Caki2 (cell line): ENCODE measurements around the gene GLIS1. TPM values are rescaled to one million over a fixed set of nuclear protein-coding genes. Genes with fewer than 3 reads are reported as not detected.
"Not testable (repeated sequence)": the region's sequence is repeated elsewhere in the genome, so short reads cannot be mapped to it uniquely, and the experiment has no call there.

ENCODE experiments used
- DNase-seq: peaks from one replicate; pipeline ENCODE4 v3.0.0-alpha.2; 2015; ENCODE audit warnings: low read depth
- in situ Hi-C: cut with HindIII; loops from 2 replicates; pipeline ENCODE4 v1.10.0; 2016; ENCODE audit warnings: low sequenced_read_pairs, low pct_unique_long_range_greater_than_20kb, mixed read lengths
- total RNA-seq: library from RNA; depleted of rRNA; stranded (reverse); fragments of >200 nt; shearing (Covaris generic); gene quantifications from 2 replicates; pipeline ENCODE4 v1.2.3, GENCODE V29; 2014; ENCODE audit warnings: low replicate concordance

The GLIS1 gene
- total RNA-seq, 1 experiment from 2014 or later, result 0.03 TPM

GRCh38 chr1:53556657-53557227 is 182.2 kb downstream of the GLIS1 start:
- DNase-seq, result no peak
- in situ Hi-C loops, result no loop called here

- in situ Hi-C loops, DNase-seq: not testable (repeated sequence)
These were observed 183.2 kb downstream of the GLIS1 start for GRCh38 chr1:53555620-53556326.

GRCh38 chr1:53554592-53555305 is 184.2 kb downstream of the GLIS1 start:
- no peak for DNase-seq
- in situ Hi-C loops, result no loop called here

- in situ Hi-C loops, result no loop called here
- DNase-seq, result no peak
These were observed 185.0 kb downstream of the GLIS1 start for GRCh38 chr1:53553734-53554509.

- in situ Hi-C loops, result no loop called here
- no peak for DNase-seq
These were observed 185.8 kb downstream of the GLIS1 start for GRCh38 chr1:53552981-53553733.

- in situ Hi-C loops, result no loop called here
- no peak for DNase-seq
These were observed 186.7 kb downstream of the GLIS1 start for GRCh38 chr1:53552146-53552861.

GRCh38 chr1:53551428-53551995 is 187.5 kb downstream of the GLIS1 start:
- DNase-seq, result no peak
- in situ Hi-C loops, result no loop called here

- no peak for DNase-seq
- in situ Hi-C loops, result no loop called here
These were observed 188.7 kb downstream of the GLIS1 start for GRCh38 chr1:53550201-53550741.

GRCh38 chr1:53549781-53550180 is 189.2 kb downstream of the GLIS1 start:
- DNase-seq, result no peak
- in situ Hi-C loops, result no loop called here

GRCh38 chr1:53549287-53549686 is 189.7 kb downstream of the GLIS1 start:
- in situ Hi-C loops, result no loop called here
- no peak for DNase-seq

- in situ Hi-C loops, result no loop called here
- DNase-seq, result no peak
These were observed 190.9 kb downstream of the GLIS1 start for GRCh38 chr1:53548031-53548491.

- in situ Hi-C loops, result no loop called here
- no peak for DNase-seq
These were observed 191.7 kb downstream of the GLIS1 start for GRCh38 chr1:53547231-53547790.

GRCh38 chr1:53546409-53547155 is 192.4 kb downstream of the GLIS1 start:
- no peak for DNase-seq
- in situ Hi-C loops, result no loop called here

- in situ Hi-C loops, result no loop called here
- no peak for DNase-seq
These were observed 193.1 kb downstream of the GLIS1 start for GRCh38 chr1:53545663-53546408.

- no peak for DNase-seq
- in situ Hi-C loops, result no loop called here
These were observed 194.0 kb downstream of the GLIS1 start for GRCh38 chr1:53544728-53545515.
